ENCODE results near the gene SERPINE2.

SERPINE2 gene

GRCh38 chr2:224039080-224039769, at the start of gene SERPINE2:
Gene SERPINE2 (minus strand): TSS chr2:224039286. CDS start chr2:224001900, 37,386 bp downstream.
- peak; percentile 81 for DNase-seq

GRCh38 chr2:224086226-224086914, 47.3 kb upstream of the SERPINE2 start:
- no peak for DNase-seq

GRCh38 chr2:224085811-224086210, 46.7 kb upstream of the SERPINE2 start:
- no peak for DNase-seq

GRCh38 chr2:224085246-224085645, 46.2 kb upstream of the SERPINE2 start:
- DNase-seq: no peak

- no peak for DNase-seq
Measured at GRCh38 chr2:224084266-224084892, 45.3 kb upstream of the SERPINE2 start.

- DNase-seq: no peak
Measured at GRCh38 chr2:224083638-224084037, 44.6 kb upstream of the SERPINE2 start.

GRCh38 chr2:224078656-224079055, 39.6 kb upstream of the SERPINE2 start:
- no peak for DNase-seq

GRCh38 chr2:224077773-224078507, 38.9 kb upstream of the SERPINE2 start:
- DNase-seq: no peak

- no peak for DNase-seq
Measured at GRCh38 chr2:224075588-224075987, 36.5 kb upstream of the SERPINE2 start.

- DNase-seq: no peak
Measured at GRCh38 chr2:224073676-224074075, 34.6 kb upstream of the SERPINE2 start.

GRCh38 chr2:224072541-224073188, 33.6 kb upstream of the SERPINE2 start:
- DNase-seq: peak; percentile 48

GRCh38 chr2:224069172-224069571, 30.1 kb upstream of the SERPINE2 start:
- no peak for DNase-seq

GRCh38 chr2:224063298-224063648, 24.2 kb upstream of the SERPINE2 start:
- DNase-seq: no peak

GRCh38 chr2:224062481-224063297, 23.6 kb upstream of the SERPINE2 start:
- DNase-seq: no peak

- no peak for DNase-seq
Measured at GRCh38 chr2:224060783-224061482, 21.8 kb upstream of the SERPINE2 start.

- no peak for DNase-seq
Measured at GRCh38 chr2:224059178-224059577, 20.1 kb upstream of the SERPINE2 start.

GRCh38 chr2:224058048-224058775, 19.1 kb upstream of the SERPINE2 start:
- no peak for DNase-seq

GRCh38 chr2:224056889-224057288, 17.8 kb upstream of the SERPINE2 start:
- no peak for DNase-seq

GRCh38 chr2:224055101-224055500, 16.0 kb upstream of the SERPINE2 start:
- no peak for DNase-seq

- peak; percentile 45 for DNase-seq
Measured at GRCh38 chr2:224046752-224047151, 7.7 kb upstream of the SERPINE2 start.

Data from left hindlimb (tissue), 1 donor.